ENCODE results near the gene UGT2B17.

The UGT2B17 gene

DNA sequence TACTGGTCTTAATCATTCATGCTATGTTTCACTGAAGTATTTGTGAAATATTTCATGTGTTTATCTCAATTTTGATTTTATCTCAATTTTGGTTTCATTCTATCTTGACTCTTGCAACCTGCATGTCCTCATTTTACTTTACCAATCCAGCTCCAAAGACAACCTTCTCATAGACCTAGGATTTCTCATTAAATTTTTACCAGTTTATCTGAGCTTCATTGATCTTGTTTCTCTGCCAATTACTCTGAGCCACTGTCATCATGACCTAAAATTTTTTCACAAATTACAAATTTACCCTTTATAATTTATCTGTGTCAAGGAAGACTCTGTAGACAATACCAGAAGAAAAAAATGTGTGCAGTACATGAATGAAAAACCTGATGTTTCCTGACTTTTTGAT, 18.6 kb upstream of the UGT2B17 start:
- POLR2A ChIA-PET = no interaction called here
- CTCF ChIA-PET = no interaction called here
- TF ChIP-seq ZNF384 (IDR thresholded peaks at IDR 0.05) (no peak), NFRKB (IDR thresholded peaks at IDR 0.05) (no peak)
- no peak for DNase-seq (ENCODE audit: extremely low spot score)

DNA sequence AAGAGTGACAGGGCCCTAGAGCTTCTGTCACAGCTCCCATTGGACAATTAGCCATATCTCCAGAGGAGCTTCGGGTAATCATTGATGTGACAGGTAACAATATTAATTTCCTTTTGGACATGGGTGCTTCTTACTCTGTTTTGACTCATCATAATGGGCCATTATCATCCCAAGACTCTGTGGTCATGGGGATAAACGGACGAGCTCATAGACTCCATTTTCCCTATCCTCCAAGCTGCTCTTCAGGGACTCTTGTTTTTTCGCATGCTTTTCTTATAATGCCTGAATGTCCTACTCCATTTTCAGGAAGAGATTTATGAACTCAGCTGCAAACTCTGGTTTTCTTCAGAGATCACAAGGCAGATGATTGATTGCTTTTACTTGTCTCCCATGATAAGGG, 17.0 kb upstream of the UGT2B17 start:
- CTCF ChIA-PET = no interaction called here
- no peak for TF ChIP-seq ZNF384 (IDR thresholded peaks at IDR 0.05)
- TF ChIP-seq, protein P1, sequence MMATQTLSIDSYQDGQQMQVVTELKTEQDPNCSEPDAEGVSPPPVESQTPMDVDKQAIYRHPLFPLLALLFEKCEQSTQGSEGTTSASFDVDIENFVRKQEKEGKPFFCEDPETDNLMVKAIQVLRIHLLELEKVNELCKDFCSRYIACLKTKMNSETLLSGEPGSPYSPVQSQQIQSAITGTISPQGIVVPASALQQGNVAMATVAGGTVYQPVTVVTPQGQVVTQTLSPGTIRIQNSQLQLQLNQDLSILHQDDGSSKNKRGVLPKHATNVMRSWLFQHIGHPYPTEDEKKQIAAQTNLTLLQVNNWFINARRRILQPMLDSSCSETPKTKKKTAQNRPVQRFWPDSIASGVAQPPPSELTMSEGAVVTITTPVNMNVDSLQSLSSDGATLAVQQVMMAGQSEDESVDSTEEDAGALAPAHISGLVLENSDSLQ (IDR thresholded peaks at IDR 0.05) = no peak
- POLR2A ChIA-PET = no interaction called here
- no peak for DNase-seq (ENCODE audit: extremely low spot score)

DNA sequence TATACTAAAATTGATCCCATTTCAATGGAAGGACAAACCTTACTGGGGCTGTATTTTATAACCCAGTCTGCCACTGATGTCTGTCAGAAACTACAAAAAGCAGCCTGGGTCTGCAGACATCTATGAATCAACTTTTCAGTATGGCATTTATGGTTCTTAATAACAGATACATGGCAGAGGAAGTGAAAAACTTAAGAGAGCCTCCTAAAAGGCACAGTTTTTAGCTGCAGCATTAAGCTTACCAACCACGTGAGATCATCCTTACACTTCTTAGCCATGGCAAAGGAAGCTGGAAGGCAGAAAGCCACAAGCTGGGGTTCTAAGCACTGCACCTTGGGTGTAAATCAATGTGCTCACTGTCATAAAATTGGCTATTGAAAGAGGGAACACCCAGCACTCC, 16.6 kb upstream of the UGT2B17 start:
- ChIA-PET POLR2A (no interaction called here), CTCF (no interaction called here)
- TF ChIP-seq FOXK2 (IDR thresholded peaks at IDR 0.05) = no peak
- no peak for TF ChIP-seq CTBP1 (IDR thresholded peaks at IDR 0.05; ENCODE audit: borderline replicate concordance)
- TF ChIP-seq, protein P1 (IDR thresholded peaks at IDR 0.05) = no peak
- no peak for TF ChIP-seq SUZ12 (IDR thresholded peaks at IDR 0.05)
- no peak for TF ChIP-seq NFRKB (IDR thresholded peaks at IDR 0.05)
- no peak for TF ChIP-seq SP1 (IDR thresholded peaks at IDR 0.05)
- TF ChIP-seq ZNF384 (IDR thresholded peaks at IDR 0.05) = no peak
- no peak for TF ChIP-seq TARDBP (IDR thresholded peaks at IDR 0.05)
- no peak for TF ChIP-seq BHLHE40 (IDR thresholded peaks at IDR 0.05; ENCODE audit: borderline replicate concordance)
- TF ChIP-seq ARNT (IDR thresholded peaks at IDR 0.05) = no peak
- no peak for TF ChIP-seq ELF4 (IDR thresholded peaks at IDR 0.05)
- DNase-seq (ENCODE audit: extremely low spot score) = no peak

DNA sequence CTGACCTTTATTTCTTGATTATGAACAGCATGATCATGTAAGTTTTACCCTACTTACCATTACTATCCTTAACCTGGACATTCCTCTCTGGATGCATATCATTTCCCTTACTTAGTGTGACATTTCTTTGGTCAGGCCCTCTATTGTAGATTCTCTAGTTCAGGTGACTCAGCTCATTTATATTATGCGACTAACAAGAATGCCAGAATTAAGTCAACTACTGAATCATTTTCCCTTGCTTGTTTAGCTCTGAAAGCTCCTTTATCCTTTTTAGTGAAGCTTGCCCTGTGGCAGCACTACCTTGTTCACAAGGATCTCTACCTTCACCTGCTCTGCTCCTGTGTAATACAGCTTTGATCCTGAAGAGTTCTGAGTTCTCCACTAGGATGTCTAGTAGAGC, 15.1 kb upstream of the UGT2B17 start:
- no peak for TF ChIP-seq CTBP1 (IDR thresholded peaks at IDR 0.05; ENCODE audit: borderline replicate concordance)
- TF ChIP-seq ZNF384 (IDR thresholded peaks at IDR 0.05) = no peak
- no peak for TF ChIP-seq FOXA1 (IDR thresholded peaks at IDR 0.05)
- TF ChIP-seq L3MBTL2 (conservative IDR thresholded peaks at IDR 0.05) = no peak
- TF ChIP-seq, protein P1 (IDR thresholded peaks at IDR 0.05) = no peak
- no peak for TF ChIP-seq LEF1 (IDR thresholded peaks at IDR 0.05; ENCODE audit: borderline replicate concordance)
- TF ChIP-seq FOXK2 (IDR thresholded peaks at IDR 0.05) = no peak
- TF ChIP-seq ELF4 (IDR thresholded peaks at IDR 0.05) = no peak
- no peak for TF ChIP-seq TARDBP (IDR thresholded peaks at IDR 0.05)
- no peak for TF ChIP-seq SP1 (IDR thresholded peaks at IDR 0.05)
- TF ChIP-seq ARNT (IDR thresholded peaks at IDR 0.05) = no peak
- no peak for TF ChIP-seq SUZ12 (IDR thresholded peaks at IDR 0.05)
- TF ChIP-seq HDGF (IDR thresholded peaks at IDR 0.05; ENCODE audit: borderline replicate concordance) = no peak
- TF ChIP-seq NFRKB (IDR thresholded peaks at IDR 0.05) = no peak
- CTCF ChIA-PET = no interaction called here
- no peak for DNase-seq (ENCODE audit: extremely low spot score)
- POLR2A ChIA-PET = interaction anchor here (0.5 kb wide), 1 partner anchor 459 kb away, joined by 3 read pairs; no protein-coding TSS in a partner anchor

DNA sequence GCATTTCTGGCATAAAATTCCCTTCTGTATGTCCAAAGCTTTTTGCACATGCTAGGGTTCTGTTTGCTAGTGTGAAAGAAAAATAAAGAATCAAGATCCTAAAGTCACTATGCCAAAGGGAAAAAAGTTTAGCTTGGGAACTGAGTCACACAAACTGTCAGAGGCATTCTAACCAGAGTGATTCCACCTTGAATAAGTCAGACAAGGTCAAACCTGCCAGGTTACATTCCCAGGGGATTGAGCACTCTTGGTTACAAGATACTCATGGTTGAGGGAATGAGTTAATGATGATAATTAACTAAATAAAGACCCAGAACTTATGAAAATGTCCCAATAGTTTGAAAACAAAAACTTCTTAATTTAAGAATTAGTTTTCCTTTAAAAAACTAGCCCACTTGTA, 13.7 kb upstream of the UGT2B17 start:
- CTCF ChIA-PET = no interaction called here
- DNase-seq (ENCODE audit: extremely low spot score) = no peak
- TF ChIP-seq FOXM1 (IDR thresholded peaks at IDR 0.05; ENCODE audit: borderline replicate concordance) (no peak), TARDBP (IDR thresholded peaks at IDR 0.05) (no peak), CTBP1 (IDR thresholded peaks at IDR 0.05; ENCODE audit: borderline replicate concordance) (no peak), FOXA1 (IDR thresholded peaks at IDR 0.05) (no peak), NFRKB (IDR thresholded peaks at IDR 0.05) (no peak)
- TF ChIP-seq, protein P1 (IDR thresholded peaks at IDR 0.05) = no peak

DNA sequence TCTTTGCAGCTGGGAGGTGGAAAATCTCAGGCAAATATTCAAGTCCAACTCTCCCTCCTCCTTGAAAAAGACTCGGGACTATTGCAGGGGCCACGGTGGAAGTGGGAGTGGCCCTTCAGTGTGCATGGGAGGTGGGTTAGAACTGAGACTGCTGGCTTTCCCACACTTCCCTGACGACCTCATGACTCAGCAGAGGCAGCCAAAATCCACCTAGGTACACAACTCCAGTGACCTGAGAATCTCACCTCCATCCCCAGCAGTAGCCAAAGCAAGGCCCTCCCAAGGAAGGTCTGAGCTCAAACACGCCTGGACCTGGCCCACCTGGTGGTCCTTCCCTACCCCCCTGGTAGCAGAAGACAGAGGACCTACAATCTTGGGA, 6.2 kb upstream of the UGT2B17 start:
- no peak for TF ChIP-seq L3MBTL2 (conservative IDR thresholded peaks at IDR 0.05)
- ChIA-PET POLR2A (no interaction called here), CTCF (no interaction called here)
- DNase-seq (ENCODE audit: extremely low spot score) = no peak

More for the DNA sequence above, 13.7 kb upstream of the UGT2B17 start:
- POLR2A ChIA-PET = no interaction called here

DNA sequence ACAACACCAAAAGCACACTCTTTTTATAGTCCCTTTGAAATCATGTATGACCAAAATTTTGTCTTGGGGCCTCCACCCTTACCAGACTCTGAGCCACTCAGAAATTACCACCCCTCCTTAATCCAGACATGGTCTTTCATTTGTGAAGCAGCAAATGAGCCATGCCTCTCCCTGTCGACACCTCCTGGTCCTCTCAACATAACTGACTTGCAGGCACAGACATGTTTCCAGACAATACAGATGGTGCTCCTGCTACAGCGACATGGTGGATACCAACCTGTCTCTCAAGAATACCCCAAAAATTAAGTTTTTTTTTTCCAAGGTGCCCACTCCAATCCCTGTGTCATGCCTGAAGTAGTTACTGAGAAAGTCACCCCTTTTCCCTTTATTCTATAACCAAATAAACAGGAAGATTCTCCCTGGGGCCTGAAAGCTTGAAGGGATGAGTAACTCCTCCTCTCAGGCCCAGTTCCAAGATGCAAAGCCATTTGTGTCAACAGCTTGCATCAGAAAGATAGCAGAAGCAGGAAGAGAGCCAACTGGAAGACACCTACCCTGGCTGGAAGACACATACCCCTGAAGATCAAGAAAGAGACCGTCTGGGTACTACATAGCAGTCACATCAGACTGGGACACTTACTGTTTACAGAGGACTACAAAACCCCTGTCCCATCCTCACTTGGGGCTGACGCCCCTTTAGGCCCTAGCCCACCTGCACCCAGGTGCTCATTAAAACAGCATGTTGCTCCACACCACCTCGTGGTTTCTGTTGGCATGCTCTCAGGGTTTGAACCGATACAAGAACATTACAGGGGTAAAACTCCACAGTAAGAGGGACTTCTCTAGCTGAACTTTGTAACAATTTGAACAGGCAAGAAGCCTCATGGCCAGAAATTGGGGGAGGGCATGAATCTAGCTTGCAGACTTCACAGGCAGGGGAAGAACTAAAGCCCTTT, 5.5 kb upstream of the UGT2B17 start:
- TF ChIP-seq HDGF (IDR thresholded peaks at IDR 0.05; ENCODE audit: borderline replicate concordance) = no peak
- TF ChIP-seq CTBP1 (IDR thresholded peaks at IDR 0.05; ENCODE audit: borderline replicate concordance) = no peak
- TF ChIP-seq, protein P1 (IDR thresholded peaks at IDR 0.05) = no peak
- no peak for TF ChIP-seq SUZ12 (IDR thresholded peaks at IDR 0.05)
- TF ChIP-seq SP1 (IDR thresholded peaks at IDR 0.05) = no peak
- CTCF ChIA-PET = no interaction called here
- DNase-seq (ENCODE audit: extremely low spot score) = no peak
- POLR2A ChIA-PET = no interaction called here
